GOT3 (cell line): ENCODE data around the gene TRMT1.
A peak's percentile ranks its signal among the peaks of the same experiment; 100 is the strongest.

Experiments used
- DNase-seq: peaks from one replicate; lab custom pipeline; 2025; ENCODE audit warnings: mixed read lengths; lab: John Stamatoyannopoulos, UW

TRMT1 gene

DNA sequence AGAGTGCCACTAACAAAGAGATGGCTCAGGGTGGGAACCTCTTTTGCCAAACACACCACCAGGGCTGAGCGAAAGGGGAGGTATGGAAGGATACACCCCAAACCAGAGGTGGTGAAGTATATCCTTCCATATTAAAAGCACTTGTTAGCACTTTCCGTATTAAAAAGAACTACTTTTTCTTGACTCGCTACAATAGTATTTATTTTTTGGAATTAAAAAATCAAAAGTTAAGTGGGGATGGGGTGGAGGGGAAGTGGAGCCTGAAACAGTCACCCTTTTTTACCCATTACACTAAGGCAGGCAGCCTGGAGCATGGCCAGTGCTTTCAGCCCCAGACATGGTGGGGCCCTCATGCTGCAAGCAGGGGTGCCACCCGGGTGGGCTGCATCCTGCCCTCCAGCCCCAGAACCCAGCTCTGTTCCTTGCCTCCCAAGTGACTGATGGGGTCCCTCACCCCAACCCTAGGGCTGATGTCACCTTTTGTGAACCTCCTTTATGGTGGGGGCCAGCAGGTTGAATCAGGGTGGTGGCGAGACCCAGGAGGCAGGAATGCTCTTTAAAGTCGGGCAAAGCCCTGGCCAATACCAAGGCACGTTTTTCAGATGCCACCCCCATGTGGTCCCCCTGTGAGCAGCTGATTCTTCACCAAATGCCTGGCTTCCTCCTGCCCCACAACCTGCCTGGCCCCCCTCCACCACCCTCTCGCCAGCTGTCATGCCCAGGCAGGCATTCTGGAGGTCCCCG is 44.9 kb downstream of the TRMT1 start:
- no peak for DNase-seq

DNA sequence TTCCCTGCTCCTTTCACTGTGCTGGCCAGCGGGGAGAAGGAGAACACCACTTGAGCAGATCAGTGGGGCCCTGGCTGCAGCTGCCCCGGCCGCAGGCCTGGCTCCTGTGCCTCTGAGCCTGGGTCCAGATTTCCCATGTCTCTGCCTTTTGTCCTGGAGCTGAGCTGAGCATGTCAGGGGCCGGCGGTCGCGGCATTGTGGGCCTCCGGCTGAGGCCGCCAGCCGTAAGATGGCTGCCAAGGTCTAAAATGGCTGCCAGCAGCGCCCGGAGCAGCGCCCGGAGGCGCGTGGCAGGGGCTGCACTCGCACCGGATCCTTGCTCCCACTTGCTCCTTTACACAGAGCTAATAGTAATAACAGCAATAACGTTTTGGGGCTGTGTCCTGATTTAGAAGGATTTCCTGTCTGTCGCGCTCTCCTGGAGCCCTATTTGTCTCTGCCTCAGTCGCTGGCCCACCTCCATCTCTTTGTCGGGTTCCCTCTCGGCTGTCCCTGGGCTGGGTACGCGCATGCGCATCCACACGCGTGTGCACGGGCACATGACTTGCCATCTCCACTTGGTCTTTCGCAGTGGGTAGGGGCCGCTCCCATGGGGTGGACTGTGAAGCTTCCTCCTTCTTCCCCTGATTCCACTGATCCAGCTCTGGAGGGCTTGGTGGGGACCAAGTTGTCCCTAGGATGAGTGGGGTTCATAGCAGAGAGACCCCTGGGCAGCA is 46.0 kb downstream of the TRMT1 start:
- DNase-seq = no peak

DNA sequence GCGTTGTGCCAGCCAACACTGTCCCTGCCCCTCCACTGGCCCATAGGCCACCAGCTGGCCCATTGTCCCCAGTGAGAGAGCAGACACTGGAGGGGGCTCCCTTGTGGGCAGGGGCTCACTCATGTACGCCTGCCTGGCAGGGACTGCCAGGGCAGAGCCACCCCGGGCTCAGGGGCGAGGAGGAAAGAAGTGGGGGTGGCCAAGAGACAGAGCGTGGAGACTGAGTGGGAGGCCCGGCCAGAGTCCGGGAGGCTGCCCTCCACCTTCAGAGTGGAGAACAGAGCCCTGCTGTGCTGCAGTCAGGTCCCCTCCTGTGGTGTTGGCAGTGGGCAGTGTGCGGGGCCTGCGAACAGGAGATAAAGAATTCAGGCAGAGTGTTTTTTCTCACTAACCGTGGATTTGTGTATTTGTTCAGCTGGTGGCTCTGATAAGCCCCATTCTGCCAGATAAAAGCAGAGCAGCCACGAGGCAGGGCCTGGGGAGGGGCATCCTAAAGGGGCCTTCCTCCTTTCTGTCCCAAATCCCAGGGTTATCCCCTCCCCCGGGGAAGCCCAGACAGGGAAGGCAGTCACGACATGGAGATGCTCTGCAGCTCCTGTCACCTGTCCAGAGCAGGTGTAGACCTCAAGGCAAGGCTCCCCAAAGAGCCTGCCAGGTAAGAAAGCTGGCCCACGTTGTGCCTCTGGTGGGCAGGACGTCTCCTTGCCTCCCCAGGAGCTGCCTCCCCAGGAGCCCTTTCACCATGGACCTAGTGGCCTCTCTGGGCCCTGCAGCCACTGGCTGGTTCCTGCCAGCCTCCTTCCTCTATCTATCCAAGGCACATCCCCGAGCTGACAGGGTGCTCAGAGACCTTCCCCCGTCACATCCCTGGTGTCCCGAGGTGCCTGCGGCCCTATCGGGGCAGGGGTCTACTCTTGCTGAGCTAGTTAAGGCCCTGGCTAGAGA is 46.9 kb downstream of the TRMT1 start:
- no peak for DNase-seq

DNA sequence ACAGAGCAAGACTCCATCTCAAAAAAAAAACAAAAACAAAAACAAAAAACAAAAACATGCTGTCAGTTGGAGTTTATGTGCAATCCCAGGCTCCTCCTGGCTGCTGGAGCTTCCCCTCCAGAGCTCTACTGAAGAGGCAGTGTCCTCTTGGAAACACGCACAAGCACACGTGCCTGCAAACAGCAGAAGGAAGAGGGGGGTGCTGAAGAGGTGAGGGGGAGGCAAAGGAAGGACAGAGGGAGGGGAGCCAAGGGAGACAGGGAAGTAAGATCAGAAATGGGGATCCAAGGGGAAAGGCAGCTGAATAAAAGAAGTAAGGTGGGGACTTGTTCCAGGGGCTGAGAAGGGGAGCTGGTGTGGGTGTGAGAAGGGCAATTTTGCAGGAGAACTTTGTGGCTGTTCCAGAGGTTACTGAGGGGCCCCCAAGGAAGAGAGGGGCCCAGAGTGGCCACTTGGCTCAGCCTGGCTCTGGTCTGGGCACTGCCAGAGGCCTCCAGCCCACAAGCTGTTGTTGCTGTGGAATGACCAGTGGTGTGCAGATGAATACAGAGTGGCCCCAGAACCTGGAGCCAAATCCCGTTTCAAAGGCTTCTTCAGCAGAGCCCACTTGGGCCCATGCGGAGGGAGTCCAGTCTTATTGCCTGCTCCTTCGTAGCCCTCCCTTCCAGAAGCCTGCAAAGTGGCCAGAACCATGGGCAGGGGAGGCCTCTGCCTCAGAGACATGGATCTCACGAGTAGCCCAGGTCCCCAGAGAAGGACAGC is 48.3 kb downstream of the TRMT1 start:
- DNase-seq = no peak

DNA sequence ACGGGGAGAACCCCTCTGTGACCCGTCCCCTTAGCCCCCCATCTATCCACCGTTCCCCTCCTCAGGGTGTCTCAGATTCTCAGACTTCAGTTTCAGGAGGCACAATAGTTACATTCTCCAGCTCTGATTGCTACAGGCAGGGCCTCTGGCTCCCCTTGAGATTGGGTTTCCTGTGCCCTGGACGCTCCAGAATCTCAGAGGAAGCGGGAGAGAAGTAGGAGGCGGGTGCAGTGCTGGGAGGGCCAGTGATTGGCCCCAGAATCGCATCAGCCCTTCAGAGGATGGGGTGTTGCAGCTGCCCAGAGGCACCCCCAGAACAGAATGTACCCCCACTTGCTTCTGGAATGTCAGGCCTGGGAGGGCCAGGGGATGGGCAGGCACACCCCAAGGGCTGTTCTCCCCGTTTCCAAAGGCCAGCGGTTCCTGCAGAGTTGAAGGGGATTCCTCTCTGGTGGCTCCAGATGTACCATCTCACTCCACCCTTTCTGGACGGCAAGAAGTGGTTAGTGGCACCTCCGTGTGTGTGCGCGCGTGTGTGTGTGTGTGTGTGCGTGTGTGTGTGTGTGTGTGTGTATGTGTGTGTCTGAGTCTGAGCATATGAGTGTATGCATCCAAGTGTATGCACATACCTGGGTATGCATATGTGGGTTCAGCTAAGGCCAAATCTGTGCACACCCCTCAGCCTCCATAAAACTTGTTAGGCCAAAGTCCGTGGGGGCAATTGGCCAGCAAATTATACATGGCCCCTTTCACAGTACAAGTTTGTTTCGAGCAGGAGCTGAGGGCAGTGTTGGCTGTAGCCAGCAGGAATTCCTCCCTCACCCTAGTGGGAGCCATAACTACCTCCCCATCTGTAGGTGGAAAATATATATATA is 49.4 kb downstream of the TRMT1 start:
- no peak for DNase-seq

DNA sequence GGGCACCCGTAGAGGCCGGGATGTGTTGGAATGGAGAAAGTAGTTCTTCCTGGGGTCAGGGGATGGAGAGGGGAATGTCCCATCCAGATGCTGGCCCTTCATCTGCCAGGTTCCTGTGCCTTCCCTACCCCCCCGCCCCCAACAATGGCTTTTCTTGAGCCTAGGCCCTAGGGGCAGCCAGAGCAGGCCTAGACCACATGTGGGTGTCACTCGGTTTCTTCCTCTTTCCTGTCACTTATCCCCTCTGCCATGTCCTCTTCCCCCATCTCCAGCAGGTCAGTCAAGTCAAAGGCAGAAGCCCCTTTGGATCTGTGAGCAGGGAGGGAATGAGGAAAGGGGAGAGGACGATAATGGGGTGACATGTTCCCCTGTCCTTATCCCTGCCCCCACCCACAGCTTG is 50.3 kb downstream of the TRMT1 start:
- DNase-seq = no peak

DNA sequence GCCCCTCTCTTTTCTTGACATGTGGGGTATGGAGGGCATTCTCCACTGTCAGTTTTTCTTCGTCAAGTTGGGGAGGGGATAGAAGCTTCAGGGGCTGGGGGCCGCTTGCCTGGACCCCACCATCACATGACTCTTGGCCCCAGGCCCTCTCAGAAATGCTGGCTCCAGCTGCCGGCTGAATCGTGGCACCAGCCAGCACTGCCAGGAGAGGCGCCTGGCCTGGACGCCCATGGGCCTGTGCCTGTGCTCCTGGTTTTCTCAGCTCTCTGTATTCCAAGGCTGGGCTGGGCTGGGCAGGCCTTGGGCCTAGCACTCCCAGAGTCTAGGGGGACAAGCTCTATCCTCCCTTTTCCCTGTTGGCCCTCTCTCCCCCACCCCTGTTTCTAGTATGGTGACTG is 52.4 kb downstream of the TRMT1 start:
- DNase-seq = no peak

DNA sequence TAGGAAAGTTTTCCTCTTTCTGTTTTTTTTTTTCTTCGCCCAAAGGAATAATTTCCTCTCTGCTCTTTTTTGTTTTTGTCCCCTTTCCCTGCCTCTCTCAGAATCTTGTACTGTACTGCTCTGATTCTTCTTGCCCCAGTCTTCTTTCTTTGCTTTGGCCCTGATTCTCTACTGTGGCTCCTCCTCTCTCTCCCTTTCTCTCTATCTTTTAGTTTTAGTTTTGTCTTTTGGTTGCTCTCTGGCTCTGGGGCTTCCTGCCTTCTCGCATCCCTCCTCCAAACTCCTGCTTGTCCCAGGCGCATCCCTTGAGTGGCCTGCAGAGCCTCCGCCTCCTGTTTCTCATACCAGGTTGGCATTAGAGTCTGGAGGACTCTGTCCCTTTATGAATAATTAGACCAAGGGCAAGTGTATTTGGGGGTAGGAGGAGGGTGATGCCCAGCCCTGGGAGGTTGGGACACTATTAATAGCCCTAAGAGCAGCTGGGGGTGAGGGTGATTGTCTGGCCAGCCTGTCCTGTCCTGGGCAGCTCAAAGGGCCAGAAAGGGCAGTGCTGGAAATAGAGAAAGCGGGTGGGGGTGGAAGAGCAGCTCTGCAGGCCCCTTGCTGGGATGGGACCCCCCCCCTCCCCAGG is 53.0 kb downstream of the TRMT1 start:
- no peak for DNase-seq

DNA sequence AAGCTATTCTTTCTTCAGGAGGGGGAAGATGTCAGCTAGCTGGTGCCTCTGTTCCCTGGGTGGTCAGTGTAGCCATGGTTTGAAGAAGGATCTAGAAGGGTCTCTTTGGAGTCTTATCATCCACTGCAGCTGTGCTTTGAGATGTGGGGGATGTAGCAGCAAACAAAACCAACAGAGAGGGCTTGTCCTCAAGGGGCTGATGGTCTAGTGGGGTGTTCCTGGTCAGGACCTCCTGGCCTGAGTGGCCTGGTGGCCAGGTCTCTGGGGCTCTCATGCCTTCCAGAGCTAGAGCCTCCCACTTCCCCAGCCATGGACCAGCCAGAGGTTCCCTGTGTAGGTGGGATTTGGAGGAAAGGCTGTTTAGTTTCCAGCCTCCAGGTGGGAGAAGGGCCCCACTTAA is 54.2 kb downstream of the TRMT1 start:
- DNase-seq = no peak

DNA sequence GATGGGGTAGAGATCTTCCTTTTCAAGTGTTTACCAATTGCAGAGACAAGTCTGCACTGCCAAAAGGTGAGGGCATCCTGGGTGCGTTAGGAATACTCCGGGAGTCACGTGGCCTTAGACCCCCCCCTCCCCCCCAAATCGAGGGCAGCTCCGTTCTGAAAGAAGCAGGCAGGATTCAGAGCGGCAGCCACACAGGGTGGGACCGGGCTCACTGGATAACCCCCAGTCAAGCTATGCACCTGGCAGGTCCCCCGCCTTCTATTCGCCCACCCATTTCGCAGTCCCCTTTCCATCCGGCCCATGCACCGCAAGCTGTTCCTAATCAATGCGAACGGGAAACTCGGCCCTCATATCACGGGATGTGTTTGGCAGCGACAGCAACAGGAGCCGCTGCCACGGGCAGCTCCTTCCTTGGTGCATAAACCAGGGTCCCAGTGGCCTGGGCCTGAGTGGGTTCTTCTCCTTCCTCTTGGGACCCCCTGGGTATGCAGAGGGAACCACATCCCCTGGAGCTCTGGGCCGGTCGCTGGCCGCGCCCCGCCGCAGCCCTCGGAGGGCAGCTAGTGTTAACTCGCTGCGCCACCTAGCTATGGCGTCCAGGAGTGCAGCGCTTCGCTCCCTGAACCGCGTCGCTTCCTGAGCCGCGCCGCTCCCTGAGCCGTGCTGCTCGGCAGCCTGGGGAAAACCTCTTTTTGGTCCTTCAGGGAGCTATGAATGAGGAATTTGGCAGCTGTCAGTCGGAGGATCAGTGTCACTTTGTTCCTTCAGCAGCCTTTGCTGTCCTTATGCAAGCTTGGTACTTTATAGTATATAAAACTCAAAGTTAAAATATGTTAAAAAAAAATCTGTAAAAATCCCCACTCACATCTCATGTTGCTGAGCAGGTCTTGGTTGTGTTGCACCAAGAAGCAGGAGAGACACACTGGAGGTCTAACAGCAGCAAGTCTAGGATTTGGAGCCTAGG is 55.3 kb downstream of the TRMT1 start:
- DNase-seq = peak; percentile 17

DNA sequence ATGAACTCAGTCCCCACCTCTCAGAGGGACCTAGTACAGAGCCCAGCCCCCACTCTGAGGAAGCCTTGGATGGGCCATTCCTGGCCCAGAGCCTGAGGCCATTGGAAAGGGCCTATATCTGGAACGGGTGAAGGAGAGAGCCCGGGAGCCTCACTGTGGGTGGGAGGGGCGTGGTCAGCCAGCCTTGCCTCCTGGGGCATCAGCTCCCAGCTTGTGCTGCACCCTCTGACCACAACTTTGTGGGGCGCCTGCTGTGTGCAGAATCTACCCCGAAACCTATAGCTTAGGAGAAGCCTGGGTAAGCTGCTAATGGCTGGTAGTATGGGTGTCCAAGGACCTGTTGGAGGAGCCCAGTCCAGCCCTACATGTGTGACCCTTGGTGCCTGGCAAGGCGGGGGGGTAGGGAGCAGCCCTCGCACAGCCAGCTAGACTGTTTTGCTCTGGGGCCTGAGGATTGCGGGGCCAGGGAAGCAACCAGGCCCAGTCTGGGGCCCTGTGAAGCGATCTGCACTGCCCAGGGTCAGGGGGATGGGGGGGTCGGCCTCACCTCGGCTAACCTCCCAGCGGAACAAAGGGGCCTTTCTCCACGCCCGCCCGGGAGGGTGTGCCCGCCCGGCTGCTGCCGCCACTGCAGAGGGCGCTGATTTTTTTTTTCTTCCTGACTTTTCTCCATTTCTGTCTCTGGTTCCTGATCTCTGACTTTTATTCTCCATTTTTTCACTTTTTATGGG is 56.1 kb downstream of the TRMT1 start:
- DNase-seq = no peak

DNA sequence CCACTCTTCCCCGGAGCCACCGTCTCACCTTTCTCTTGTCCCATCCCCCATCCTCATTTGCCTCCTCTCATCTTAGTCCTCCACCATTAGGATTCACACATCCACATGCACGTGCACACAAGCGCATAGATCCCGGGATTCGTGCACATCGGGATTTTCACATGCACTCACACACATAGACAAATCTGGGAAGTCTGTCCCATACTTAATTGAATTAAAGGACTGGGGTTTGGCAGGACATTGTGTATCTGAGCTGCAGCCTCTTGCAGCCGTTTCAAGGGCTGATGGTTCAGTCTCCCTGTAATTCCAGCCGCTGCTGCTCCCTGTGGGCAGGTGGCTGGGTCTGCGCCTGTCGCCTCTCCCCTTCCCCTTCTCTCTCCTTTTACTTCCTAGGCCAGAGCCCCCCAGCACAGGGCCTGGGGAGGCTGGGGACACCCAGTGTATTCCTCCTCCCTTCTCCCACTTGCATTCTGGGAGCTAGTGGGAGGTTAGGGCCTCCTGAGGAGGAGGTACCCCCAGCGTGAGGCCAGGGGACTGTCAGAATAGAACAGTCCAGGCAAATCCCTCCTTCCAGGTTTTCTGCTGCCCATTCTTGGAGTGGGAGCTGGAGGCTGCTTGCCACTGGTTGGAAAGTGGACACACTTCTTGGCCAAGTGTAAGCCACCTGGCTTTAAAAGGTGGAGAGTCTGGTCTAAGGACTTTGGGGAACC is 57.4 kb downstream of the TRMT1 start:
- no peak for DNase-seq

DNA sequence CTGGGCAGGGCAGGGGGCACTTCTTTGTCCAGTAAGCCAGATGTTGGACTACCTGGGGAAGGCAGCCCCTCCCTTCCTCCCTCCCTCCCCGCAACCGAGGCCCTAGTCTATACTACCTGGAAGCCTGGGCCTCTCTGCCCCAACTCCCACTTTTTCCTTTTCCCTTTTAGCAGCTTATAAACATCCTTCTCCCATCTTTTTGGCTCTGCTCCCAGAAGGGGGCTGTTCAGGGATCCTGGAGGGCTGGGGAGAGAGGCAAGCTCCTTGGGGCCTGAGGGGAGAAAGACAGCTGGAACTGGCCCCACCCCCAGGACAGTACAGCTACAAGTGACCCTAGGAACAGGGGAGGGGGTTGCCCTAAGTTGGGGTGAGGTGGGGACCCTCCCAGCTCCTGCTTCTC is 58.8 kb downstream of the TRMT1 start:
- no peak for DNase-seq

DNA sequence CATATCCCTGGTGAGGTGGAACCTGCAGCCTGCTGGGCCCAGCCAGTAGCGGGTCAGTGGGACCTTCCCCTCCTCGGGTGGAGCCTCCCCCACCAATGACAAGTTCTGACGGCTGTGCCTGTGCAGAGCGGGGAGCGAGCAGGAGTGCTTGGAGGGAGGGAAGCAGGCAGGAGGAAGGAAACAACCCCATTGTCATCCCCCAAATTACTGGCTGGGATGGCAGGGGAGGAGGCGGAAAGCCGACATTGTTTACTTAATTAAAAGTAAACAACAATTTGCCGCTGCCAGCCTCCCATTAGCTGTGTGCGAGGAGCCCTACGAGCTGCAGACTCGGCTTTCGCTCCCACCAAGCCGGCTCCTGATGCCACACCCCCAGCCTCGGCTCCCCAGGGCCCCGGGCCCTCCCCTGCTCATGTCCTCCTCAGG is 59.4 kb downstream of the TRMT1 start:
- DNase-seq = no peak

DNA sequence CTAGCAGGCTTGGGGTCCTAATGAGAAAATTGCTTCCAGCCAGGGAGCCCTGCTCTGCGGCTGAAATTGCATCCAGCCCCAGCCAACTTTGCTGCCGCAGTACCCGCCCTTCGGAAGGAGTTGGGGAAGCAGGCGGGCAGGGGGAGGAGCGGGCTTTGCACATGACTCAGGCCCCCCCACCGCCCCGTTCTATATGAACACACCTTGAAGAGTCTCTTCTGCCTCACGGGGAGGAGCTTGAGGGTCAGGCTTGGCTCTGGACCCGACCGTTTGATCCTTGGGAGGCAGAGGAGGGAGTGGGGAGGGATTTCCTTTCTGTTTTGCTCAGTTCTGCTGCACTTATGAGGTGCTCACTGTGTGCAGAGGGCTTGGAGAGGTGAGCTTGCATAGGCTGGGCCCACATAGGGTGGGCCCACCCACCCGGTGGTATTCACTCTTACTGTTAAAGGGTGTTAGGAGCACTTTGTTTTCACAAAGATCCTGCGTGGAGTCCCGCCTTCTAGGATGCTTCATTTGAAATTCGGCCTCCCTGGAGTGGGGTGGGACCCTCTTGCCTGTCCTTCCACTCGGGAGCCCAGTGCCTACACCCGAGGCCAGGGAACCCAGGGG is 60.4 kb downstream of the TRMT1 start:
- peak; percentile 16 for DNase-seq

DNA sequence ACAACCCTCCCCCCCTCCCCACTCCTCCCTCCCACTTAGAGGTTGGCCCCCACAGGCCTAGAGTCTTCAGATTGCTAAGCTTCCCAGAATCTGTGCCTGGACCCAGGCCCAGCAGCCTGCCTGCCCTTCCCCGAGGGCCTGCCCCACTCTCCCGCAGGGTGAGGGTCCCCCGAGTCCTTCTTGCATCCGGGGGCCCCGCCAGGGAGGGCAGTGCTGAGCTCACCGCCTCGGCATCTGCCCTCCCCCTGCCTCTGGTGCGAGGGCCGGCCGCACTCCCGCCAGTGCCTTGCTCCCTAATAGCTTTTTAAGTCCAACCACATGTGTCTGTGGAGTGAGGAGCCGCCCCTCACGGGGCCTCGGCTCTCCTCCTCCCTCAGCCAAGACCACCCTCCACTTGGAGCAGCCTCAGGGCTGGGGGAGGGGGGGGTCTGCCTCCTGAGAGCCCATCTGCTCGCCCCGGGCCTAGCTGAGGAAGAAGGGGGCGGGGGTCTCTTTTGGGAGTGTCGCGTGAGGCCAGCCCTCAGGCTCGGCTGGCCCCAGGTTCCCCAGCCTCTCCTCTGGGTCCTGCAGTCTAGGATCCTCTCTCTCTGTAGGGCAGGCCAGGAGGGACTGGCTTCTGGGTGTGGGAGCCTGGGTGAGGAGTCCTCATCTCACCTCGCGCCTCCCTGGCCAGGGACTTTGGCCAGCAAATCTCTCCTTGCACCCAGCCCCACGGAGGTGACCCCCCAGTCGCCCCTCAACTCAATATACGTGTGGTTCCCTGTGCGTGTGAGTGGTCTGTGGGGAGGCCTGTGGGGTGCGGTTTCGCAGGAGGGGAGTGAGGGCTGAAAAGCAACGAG is 61.1 kb downstream of the TRMT1 start:
- DNase-seq = peak; percentile 47
